Immature natural killer cell (primary cell): ENCODE measurements around the gene PICK1. TPM values are rescaled to one million over a fixed set of nuclear protein-coding genes. Genes with fewer than 3 reads are reported as not detected.

Experiments
- DNase-seq, 3 donors: peaks; one replicate each; pipeline ENCODE4 v3.0.0; 2022; ENCODE audit warnings: mixed read lengths in 1 of 3
- H3K27ac Mint-ChIP-seq, 6 donors: one replicate each; pipeline ENCODE4 v1.8.0; 2020; ENCODE audit warnings: mixed read lengths in 6 of 6, mild to moderate bottlenecking in 5 of 6, inconsistent platforms in 4 of 6, moderate library complexity in 3 of 6
- H3K27me3 Mint-ChIP-seq, 3 donors: one replicate each; pipeline ENCODE4 v1.8.0; 2020 to 2021; ENCODE audit warnings: low read depth in 3 of 3, mild to moderate bottlenecking in 3 of 3, mixed read lengths in 3 of 3, moderate library complexity in 3 of 3, inconsistent platforms in 1 of 3
- H3K36me3 Mint-ChIP-seq, 3 donors: one replicate each; pipeline ENCODE4 v1.8.0; 2020; ENCODE audit warnings: mixed read lengths in 3 of 3, inconsistent platforms in 2 of 3, mild to moderate bottlenecking in 2 of 3
- H3K4me1 Mint-ChIP-seq, 2 donors: one replicate each; pipeline ENCODE4 v1.8.0; 2020; ENCODE audit warnings: inconsistent platforms in 2 of 2, mild to moderate bottlenecking in 2 of 2, mixed read lengths in 2 of 2, moderate library complexity in 1 of 2
- H3K4me3 Mint-ChIP-seq, 5 donors: one replicate each; pipeline ENCODE4 v1.8.0; 2020; ENCODE audit warnings: mild to moderate bottlenecking in 5 of 5, mixed read lengths in 5 of 5, inconsistent platforms in 3 of 5, moderate library complexity in 3 of 5
- H3K9me3 Mint-ChIP-seq, 6 donors: one replicate each; pipeline ENCODE4 v1.8.0; 2020; ENCODE audit warnings: mild to moderate bottlenecking in 6 of 6, mixed read lengths in 6 of 6, inconsistent platforms in 4 of 6, moderate library complexity in 3 of 6
- polyA plus RNA-seq, 3 donors: library from polyadenylated mRNA; unstranded; fragments of 300-500 nt; fragmentation: Illumina TruSeq; gene quantifications; one replicate each; pipeline ENCODE4 v1.2.3, GENCODE V29; 2021

Gene PICK1
- polyA plus RNA-seq, 3 donors from 2014 or later, result 0.12 to 11.1 (median 6.0) TPM

- no peak for DNase-seq
- H3K4me3 Mint-ChIP-seq, result peak overlapping the region in 2 of 5 donors; percentile 20 to 46
- H3K4me1 Mint-ChIP-seq, result peaks cover 0 to 11% of the 10 kb centered on the region in 2 donors
- peaks cover 0 to 11% (median 5%) of the 10 kb centered on the region in 3 donors for H3K27me3 Mint-ChIP-seq
- peaks cover 0 to 2% (median 0%) of the 10 kb centered on the region in 6 donors for H3K9me3 Mint-ChIP-seq
- no peak overlapping the region for H3K27ac Mint-ChIP-seq
- H3K36me3 Mint-ChIP-seq, result no peaks in the 10 kb centered on the region
Measured at GRCh38 chr22:38080474-38080849, 23.3 kb downstream of the PICK1 start.

- Mint-ChIP-seq H3K4me1 (peaks cover 0 to 11% of the 10 kb centered on the region in 2 donors), H3K27ac (no peak overlapping the region), H3K4me3 (peak overlapping the region; percentile 18 to 46 (median 24)), H3K36me3 (no peaks in the 10 kb centered on the region), H3K9me3 (peaks cover 0 to 2% (median 0%) of the 10 kb centered on the region in 6 donors), H3K27me3 (peaks cover 0 to 11% (median 5%) of the 10 kb centered on the region in 3 donors)
- DNase-seq, result peak in 2 of 3 donors; percentile 27
Measured at GRCh38 chr22:38080850-38081635, 23.8 kb downstream of the PICK1 start.

- H3K27me3 Mint-ChIP-seq, result peaks cover 0 to 11% (median 5%) of the 10 kb centered on the region in 3 donors
- peak overlapping the region in 4 of 5 donors; percentile 20 to 66 (median 40) for H3K4me3 Mint-ChIP-seq
- H3K9me3 Mint-ChIP-seq, result peaks cover 0 to 2% (median 0%) of the 10 kb centered on the region in 6 donors
- H3K36me3 Mint-ChIP-seq, result no peaks in the 10 kb centered on the region
- DNase-seq, result no peak
- peaks cover 0 to 11% of the 10 kb centered on the region in 2 donors for H3K4me1 Mint-ChIP-seq
- H3K27ac Mint-ChIP-seq, result no peak overlapping the region
Measured at GRCh38 chr22:38081636-38081940, 24.4 kb downstream of the PICK1 start.

GRCh38 chr22:38081941-38082828 lies 25.0 kb downstream of the PICK1 start:
- peaks cover 0 to under 1% (median 0%) of the 10 kb centered on the region in 3 donors for H3K36me3 Mint-ChIP-seq
- peak overlapping the region; percentile 21 to 66 (median 49) for H3K4me3 Mint-ChIP-seq
- peaks cover 0 to 11% of the 10 kb centered on the region in 2 donors for H3K4me1 Mint-ChIP-seq
- H3K27me3 Mint-ChIP-seq, result peaks cover 0 to 11% (median 5%) of the 10 kb centered on the region in 3 donors
- H3K27ac Mint-ChIP-seq, result no peak overlapping the region
- H3K9me3 Mint-ChIP-seq, result peaks cover 0 to 2% (median 0%) of the 10 kb centered on the region in 6 donors
- peak; percentile 11 to 28 (median 14) for DNase-seq

GRCh38 chr22:38082986-38083710 lies 25.9 kb downstream of the PICK1 start:
- peaks cover 2 to 14% (median 9%) of the 10 kb centered on the region in 3 donors for H3K27me3 Mint-ChIP-seq
- H3K4me1 Mint-ChIP-seq, result peaks cover 0 to 13% of the 10 kb centered on the region in 2 donors
- H3K9me3 Mint-ChIP-seq, result peaks cover 0 to 2% (median 0%) of the 10 kb centered on the region in 6 donors
- peak overlapping the region in 1 of 5 donors; percentile 38 for H3K4me3 Mint-ChIP-seq
- no peak overlapping the region for H3K27ac Mint-ChIP-seq
- H3K36me3 Mint-ChIP-seq, result peaks cover 4 to 5% (median 4%) of the 10 kb centered on the region in 3 donors
- no peak for DNase-seq

- Mint-ChIP-seq H3K27ac (no peak within 1 kb of the TSS), H3K9me3 (peaks cover 0 to 2% (median 0%) of the 10 kb centered on the region in 6 donors), H3K4me1 (peaks cover 0 to 14% of the 10 kb centered on the region in 2 donors), H3K4me3 (peak within 1 kb of the TSS in 1 of 5 donors; percentile 38), H3K27me3 (peaks cover 2 to 14% (median 9%) of the 10 kb centered on the region in 3 donors), H3K36me3 (peaks cover 4 to 5% (median 4%) of the 10 kb centered on the region in 3 donors)
- no peak for DNase-seq
Measured at GRCh38 chr22:38083931-38084631, 26.9 kb downstream of the PICK1 start, which contains the start of gene SLC16A8. SLC16A8 (minus strand) TSS chr22:38084184; CDS start chr22:38082873, 1,311 bp downstream.

- H3K27me3 Mint-ChIP-seq, result peaks cover 2 to 10% (median 9%) of the 10 kb centered on the region in 3 donors
Measured at GRCh38 chr22:38085056-38085455, 27.9 kb downstream of the PICK1 start.

GRCh38 chr22:38085501-38085900 lies 28.3 kb downstream of the PICK1 start:
- no peak overlapping the region for H3K4me3 Mint-ChIP-seq
- peaks cover 0 to 14% of the 10 kb centered on the region in 2 donors for H3K4me1 Mint-ChIP-seq
- peaks cover 2 to 9% (median 6%) of the 10 kb centered on the region in 3 donors for H3K27me3 Mint-ChIP-seq
- peaks cover 0 to 2% (median 0%) of the 10 kb centered on the region in 6 donors for H3K9me3 Mint-ChIP-seq
- peaks cover 4 to 5% (median 4%) of the 10 kb centered on the region in 3 donors for H3K36me3 Mint-ChIP-seq
- no peak overlapping the region for H3K27ac Mint-ChIP-seq
- DNase-seq, result no peak

More at GRCh38 chr22:38085056-38085455, 27.9 kb downstream of the PICK1 start:
- Mint-ChIP-seq H3K4me1 (peaks cover 0 to 14% of the 10 kb centered on the region in 2 donors), H3K4me3 (no peak overlapping the region), H3K27ac (no peak overlapping the region), H3K9me3 (peaks cover 0 to 2% (median 0%) of the 10 kb centered on the region in 6 donors), H3K36me3 (peaks cover 4 to 5% (median 4%) of the 10 kb centered on the region in 3 donors)
- no peak for DNase-seq

GRCh38 chr22:38086001-38086845 lies 29.0 kb downstream of the PICK1 start:
- Mint-ChIP-seq H3K4me1 (peaks cover 0 to 14% of the 10 kb centered on the region in 2 donors), H3K27me3 (peaks cover 2 to 8% (median 5%) of the 10 kb centered on the region in 3 donors), H3K4me3 (no peak overlapping the region), H3K36me3 (peaks cover 4 to 5% (median 4%) of the 10 kb centered on the region in 3 donors), H3K9me3 (peaks cover 0 to 2% (median 0%) of the 10 kb centered on the region in 6 donors), H3K27ac (no peak overlapping the region)
- DNase-seq, result no peak

GRCh38 chr22:38086942-38087341 lies 29.7 kb downstream of the PICK1 start:
- H3K4me3 Mint-ChIP-seq, result no peak overlapping the region
- H3K9me3 Mint-ChIP-seq, result peaks cover 0 to 2% (median 0%) of the 10 kb centered on the region in 6 donors
- no peak for DNase-seq
- H3K27ac Mint-ChIP-seq, result no peak overlapping the region
- peaks cover 2 to 8% (median 5%) of the 10 kb centered on the region in 3 donors for H3K27me3 Mint-ChIP-seq
- peaks cover 5 to 8% (median 8%) of the 10 kb centered on the region in 3 donors for H3K36me3 Mint-ChIP-seq
- H3K4me1 Mint-ChIP-seq, result peaks cover 0 to 11% of the 10 kb centered on the region in 2 donors

GRCh38 chr22:38087855-38088254 lies 30.7 kb downstream of the PICK1 start:
- Mint-ChIP-seq H3K27me3 (peaks cover 2 to 8% (median 4%) of the 10 kb centered on the region in 3 donors), H3K27ac (no peak overlapping the region), H3K36me3 (peaks cover 5 to 12% (median 9%) of the 10 kb centered on the region in 3 donors), H3K4me1 (peaks cover 0 to 6% of the 10 kb centered on the region in 2 donors), H3K9me3 (peaks cover 0 to 2% (median 0%) of the 10 kb centered on the region in 6 donors), H3K4me3 (peak overlapping the region in 3 of 5 donors; percentile 8 to 51 (median 47))
- DNase-seq, result no peak
